Measurements from ENCODE around the gene GEMIN4. TPM values are rescaled to one million over a fixed set of nuclear protein-coding genes. Genes with fewer than 3 reads are reported as not detected.
A peak's percentile ranks its signal among the peaks of the same experiment; 100 is the strongest.

The GEMIN4 gene
- total and polyA plus RNA-seq, 2 donors: 13.1 to 13.3 TPM

GRCh38 chr17:725084-725483, 27.0 kb downstream of the GEMIN4 start:
- no peaks in the 10 kb centered on the region for H3K4me1 ChIP-seq (ENCODE audit: control insufficient read depth in 2 of 2, insufficient read depth in 2 of 2, low read length in 2 of 2)
- no peak for DNase-seq (ENCODE audit: low read depth in 6 of 9, low spot score in 9 of 9)
- WGBS: 94% methylated on average over 14 of the region's 14 CpGs

GRCh38 chr17:721540-721937, 30.5 kb downstream of the GEMIN4 start:
- H3K27ac ChIP-seq (ENCODE audit: low read depth in 1 of 2, low read length in 1 of 2): peak overlapping the region in 1 of 2 donors; percentile 14
- 89% methylated on average over 5 of the region's 5 CpGs for WGBS

More at GRCh38 chr17:725084-725483, 27.0 kb downstream of the GEMIN4 start:
- Histone ChIP-seq H3K27me3 (ENCODE audit: control insufficient read depth in 2 of 2, insufficient read depth in 1 of 2, low read length in 1 of 2) (peaks cover 2 to 13% of the 10 kb centered on the region in 2 donors), H3K27ac (ENCODE audit: low read depth in 1 of 2, low read length in 1 of 2) (no peak overlapping the region), H3K4me3 (ENCODE audit: low read length in 2 of 2) (no peak overlapping the region), H3K9me3 (ENCODE audit: control insufficient read depth in 2 of 2, insufficient read depth in 1 of 2, low read length in 1 of 2) (no peaks in the 10 kb centered on the region), H3K36me3 (ENCODE audit: control insufficient read depth in 2 of 2, insufficient read depth in 2 of 2, low read length in 1 of 2) (no peaks in the 10 kb centered on the region)

GRCh38 chr17:720706-721539, 31.1 kb downstream of the GEMIN4 start:
- H3K27ac ChIP-seq (ENCODE audit: low read depth in 1 of 2, low read length in 1 of 2): peak overlapping the region in 1 of 2 donors; percentile 14

More at GRCh38 chr17:721540-721937, 30.5 kb downstream of the GEMIN4 start:
- Histone ChIP-seq H3K9me3 (ENCODE audit: control insufficient read depth in 2 of 2, insufficient read depth in 1 of 2, low read length in 1 of 2) (no peaks in the 10 kb centered on the region), H3K36me3 (ENCODE audit: control insufficient read depth in 2 of 2, insufficient read depth in 2 of 2, low read length in 1 of 2) (no peaks in the 10 kb centered on the region), H3K27me3 (ENCODE audit: control insufficient read depth in 2 of 2, insufficient read depth in 1 of 2, low read length in 1 of 2) (peaks cover 0 to 9% of the 10 kb centered on the region in 2 donors), H3K4me1 (ENCODE audit: control insufficient read depth in 2 of 2, insufficient read depth in 2 of 2, low read length in 2 of 2) (no peaks in the 10 kb centered on the region), H3K4me3 (ENCODE audit: low read length in 2 of 2) (no peak overlapping the region)
- no peak for DNase-seq (ENCODE audit: low read depth in 6 of 9, low spot score in 9 of 9)

GRCh38 chr17:718075-718474, 34.0 kb downstream of the GEMIN4 start:
- DNase-seq (ENCODE audit: low read depth in 6 of 9, low spot score in 9 of 9): no peak
- Histone ChIP-seq H3K27ac (ENCODE audit: low read depth in 1 of 2, low read length in 1 of 2) (no peak overlapping the region), H3K4me1 (ENCODE audit: control insufficient read depth in 2 of 2, insufficient read depth in 2 of 2, low read length in 2 of 2) (peaks cover 12 to 13% of the 10 kb centered on the region in 2 donors), H3K9me3 (ENCODE audit: control insufficient read depth in 2 of 2, insufficient read depth in 1 of 2, low read length in 1 of 2) (no peaks in the 10 kb centered on the region), H3K4me3 (ENCODE audit: low read length in 2 of 2) (no peak overlapping the region), H3K36me3 (ENCODE audit: control insufficient read depth in 2 of 2, insufficient read depth in 2 of 2, low read length in 1 of 2) (no peaks in the 10 kb centered on the region), H3K27me3 (ENCODE audit: control insufficient read depth in 2 of 2, insufficient read depth in 1 of 2, low read length in 1 of 2) (peaks cover 5 to 19% of the 10 kb centered on the region in 2 donors)
- WGBS: 99% methylated on average over 5 of the region's 5 CpGs

More at GRCh38 chr17:720706-721539, 31.1 kb downstream of the GEMIN4 start:
- no peak overlapping the region for H3K4me3 ChIP-seq (ENCODE audit: low read length in 2 of 2)
- no peak for DNase-seq (ENCODE audit: low read depth in 6 of 9, low spot score in 9 of 9)
- H3K4me1 ChIP-seq (ENCODE audit: control insufficient read depth in 2 of 2, insufficient read depth in 2 of 2, low read length in 2 of 2): no peaks in the 10 kb centered on the region
- H3K36me3 ChIP-seq (ENCODE audit: control insufficient read depth in 2 of 2, insufficient read depth in 2 of 2, low read length in 1 of 2): no peaks in the 10 kb centered on the region
- no peaks in the 10 kb centered on the region for H3K9me3 ChIP-seq (ENCODE audit: control insufficient read depth in 2 of 2, insufficient read depth in 1 of 2, low read length in 1 of 2)
- peaks cover 0 to 12% of the 10 kb centered on the region in 2 donors for H3K27me3 ChIP-seq (ENCODE audit: control insufficient read depth in 2 of 2, insufficient read depth in 1 of 2, low read length in 1 of 2)
- 95% methylated on average over 13 of the region's 13 CpGs for WGBS

GRCh38 chr17:708132-708531, 43.9 kb downstream of the GEMIN4 start:
- 89% methylated on average over 5 of the region's 5 CpGs for WGBS
- peaks cover 29 to 33% of the 10 kb centered on the region in 2 donors for H3K36me3 ChIP-seq (ENCODE audit: control insufficient read depth in 2 of 2, insufficient read depth in 2 of 2, low read length in 1 of 2)
- peaks cover under 1 to 3% of the 10 kb centered on the region in 2 donors for H3K4me1 ChIP-seq (ENCODE audit: control insufficient read depth in 2 of 2, insufficient read depth in 2 of 2, low read length in 2 of 2)

GRCh38 chr17:705863-706262, 46.2 kb downstream of the GEMIN4 start:
- no peak overlapping the region for H3K27ac ChIP-seq (ENCODE audit: low read depth in 1 of 2, low read length in 1 of 2)
- 98% methylated on average over 6 of the region's 6 CpGs for WGBS
- no peak for DNase-seq (ENCODE audit: low read depth in 6 of 9, low spot score in 9 of 9)
- H3K4me1 ChIP-seq (ENCODE audit: control insufficient read depth in 2 of 2, insufficient read depth in 2 of 2, low read length in 2 of 2): no peaks in the 10 kb centered on the region
- no peaks in the 10 kb centered on the region for H3K27me3 ChIP-seq (ENCODE audit: control insufficient read depth in 2 of 2, insufficient read depth in 1 of 2, low read length in 1 of 2)
- H3K36me3 ChIP-seq (ENCODE audit: control insufficient read depth in 2 of 2, insufficient read depth in 2 of 2, low read length in 1 of 2): peaks cover 33 to 38% of the 10 kb centered on the region in 2 donors
- H3K4me3 ChIP-seq (ENCODE audit: low read length in 2 of 2): no peak overlapping the region
- H3K9me3 ChIP-seq (ENCODE audit: control insufficient read depth in 2 of 2, insufficient read depth in 1 of 2, low read length in 1 of 2): no peaks in the 10 kb centered on the region

More at GRCh38 chr17:708132-708531, 43.9 kb downstream of the GEMIN4 start:
- Histone ChIP-seq H3K4me3 (ENCODE audit: low read length in 2 of 2) (no peak overlapping the region), H3K27me3 (ENCODE audit: control insufficient read depth in 2 of 2, insufficient read depth in 1 of 2, low read length in 1 of 2) (no peaks in the 10 kb centered on the region), H3K27ac (ENCODE audit: low read depth in 1 of 2, low read length in 1 of 2) (no peak overlapping the region), H3K9me3 (ENCODE audit: control insufficient read depth in 2 of 2, insufficient read depth in 1 of 2, low read length in 1 of 2) (no peaks in the 10 kb centered on the region)
- DNase-seq (ENCODE audit: low read depth in 6 of 9, low spot score in 9 of 9): no peak

- 98% methylated on average over 1 of the region's 1 CpG for WGBS
- H3K36me3 ChIP-seq (ENCODE audit: control insufficient read depth in 2 of 2, insufficient read depth in 2 of 2, low read length in 1 of 2): peaks cover 28 to 34% of the 10 kb centered on the region in 2 donors
- no peak overlapping the region for H3K4me3 ChIP-seq (ENCODE audit: low read length in 2 of 2)
- DNase-seq (ENCODE audit: low read depth in 6 of 9, low spot score in 9 of 9): no peak
- no peaks in the 10 kb centered on the region for H3K9me3 ChIP-seq (ENCODE audit: control insufficient read depth in 2 of 2, insufficient read depth in 1 of 2, low read length in 1 of 2)
- H3K27me3 ChIP-seq (ENCODE audit: control insufficient read depth in 2 of 2, insufficient read depth in 1 of 2, low read length in 1 of 2): no peaks in the 10 kb centered on the region
- H3K4me1 ChIP-seq (ENCODE audit: control insufficient read depth in 2 of 2, insufficient read depth in 2 of 2, low read length in 2 of 2): no peaks in the 10 kb centered on the region
- H3K27ac ChIP-seq (ENCODE audit: low read depth in 1 of 2, low read length in 1 of 2): no peak overlapping the region
Observed at GRCh38 chr17:705011-705410, 47.1 kb downstream of the GEMIN4 start.

GRCh38 chr17:704111-704864, 47.8 kb downstream of the GEMIN4 start:
- Histone ChIP-seq H3K9me3 (ENCODE audit: control insufficient read depth in 2 of 2, insufficient read depth in 1 of 2, low read length in 1 of 2) (no peaks in the 10 kb centered on the region), H3K4me1 (ENCODE audit: control insufficient read depth in 2 of 2, insufficient read depth in 2 of 2, low read length in 2 of 2) (no peaks in the 10 kb centered on the region), H3K4me3 (ENCODE audit: low read length in 2 of 2) (no peak overlapping the region), H3K36me3 (ENCODE audit: control insufficient read depth in 2 of 2, insufficient read depth in 2 of 2, low read length in 1 of 2) (peaks cover 25 to 31% of the 10 kb centered on the region in 2 donors), H3K27me3 (ENCODE audit: control insufficient read depth in 2 of 2, insufficient read depth in 1 of 2, low read length in 1 of 2) (no peaks in the 10 kb centered on the region), H3K27ac (ENCODE audit: low read depth in 1 of 2, low read length in 1 of 2) (no peak overlapping the region)
- no peak for DNase-seq (ENCODE audit: low read depth in 6 of 9, low spot score in 9 of 9)
- 96% methylated on average over 4 of the region's 4 CpGs for WGBS
